HCT116 (cell line): ENCODE results near the gene SEC22A. TPM values are rescaled to one million over a fixed set of nuclear protein-coding genes. Genes with fewer than 3 reads are reported as not detected.
"Not testable (repeated sequence)": the region's sequence is repeated elsewhere in the genome, so short reads cannot be mapped to it uniquely, and the experiment has no call there.

Experiments
- ATAC-seq: fragments of 200-7000 bp; cut with Tn5 transposase; 2 replicates; pipeline ENCODE4 v1.9.1; 2020; ENCODE audit warnings: mild to moderate bottlenecking, moderate library complexity
- BruUV-seq: library from RNA; stranded (reverse); fragments of 400-500 nt; replicated peaks from 2 replicates; lab custom pipeline; 2021; lab: Mats Ljungman, UMichigan
- CTCF ChIA-PET: fragments of 300-600 bp; sonication (Branson Sonifier 250); formaldehyde crosslinking; loops from one replicate; lab custom pipeline; 2021; ENCODE audit warnings: antibody characterized with exemption; lab: Charles Lee
- POLR2A ChIA-PET: fragments of 300-600, 350-600 bp; sonication (Branson Sonifier 250); formaldehyde crosslinking; loops from one replicate; lab custom pipeline; 2021; ENCODE audit warnings: antibody characterized with exemption; lab: Charles Lee
- RAD21 ChIA-PET, 2 experiments: fragments of 300-600 bp; sonication (Branson Sonifier 250); formaldehyde crosslinking; loops; one replicate each; lab custom pipeline; 2023; ENCODE audit warnings: low total read pairs in 2 of 2; ENCODE audit not compliant: uncharacterized antibody in 2 of 2, unreplicated experiment in 2 of 2, low non-redundant PET in 1 of 2; lab: Charles Lee
- DNase-seq: peaks from one replicate; pipeline ENCODE4 v3.0.0-alpha.2; 2010; ENCODE audit warnings: low read depth, low spot score
- H2AFZ ChIP-seq: fragments of 200-600 bp; shearing (Covaris generic), sonication (generic); 2 replicates; pipeline ENCODE4 v1.6.1; 2017; ENCODE audit warnings: low read depth, mixed run types, mixed read lengths, antibody characterized with exemption, low read length; ENCODE audit not compliant: poor library complexity, severe bottlenecking
- H3K27ac ChIP-seq: 2 replicates; pipeline ENCODE4 v1.5.1; 2012; ENCODE audit warnings: low read depth, low read length
- H3K27me3 ChIP-seq: fragments of 200-600 bp; sonication (generic); 2 replicates; pipeline ENCODE4 v1.6.1; 2016; ENCODE audit warnings: mixed run types, low read length, mixed read lengths; ENCODE audit not compliant: insufficient read depth
- H3K36me3 ChIP-seq, 2 experiments: fragments of 200-500 bp in 1 of 2; fragments of 200-600 bp in 1 of 2; sonication (Bioruptor generic) in 1 of 2; sonication (generic) in 1 of 2; 2 replicates each; pipeline versions ENCODE4 v1.5.1 to v1.6.1; 2014 to 2016; ENCODE audit warnings: low read length in 2 of 2, inconsistent platforms in 1 of 2, mixed read lengths in 1 of 2, mixed run types in 1 of 2; ENCODE audit not compliant: insufficient read depth in 2 of 2, control insufficient read depth in 1 of 2
- H3K4me1 ChIP-seq, 2 experiments: fragments of 200-600 bp in 1 of 2; sonication (generic) in 1 of 2; 2 replicates each; pipeline versions ENCODE4 v1.5.1 to v1.6.1; 2012 to 2017; ENCODE audit warnings: low read length in 2 of 2, inconsistent platforms in 1 of 2, mild to moderate bottlenecking in 1 of 2, mixed read lengths in 1 of 2, mixed run types in 1 of 2, moderate library complexity in 1 of 2; ENCODE audit not compliant: insufficient read depth in 2 of 2, control insufficient read depth in 1 of 2
- H3K4me2 ChIP-seq: fragments of 200-600 bp; sonication (generic); 2 replicates; pipeline ENCODE4 v1.6.1; 2017; ENCODE audit warnings: mixed run types, low read length, mixed read lengths
- H3K4me3 ChIP-seq, 2 experiments: fragments of 200-600 bp in 1 of 2; sonication (generic) in 1 of 2; replicated peaks in 1 of 2; 2 replicates each; pipeline ENCODE4 v1.5.1; 2011 to 2016; ENCODE audit warnings: low read length in 2 of 2, control low read depth in 1 of 2, low read depth in 1 of 2, mild to moderate bottlenecking in 1 of 2, mixed read lengths in 1 of 2, mixed run types in 1 of 2
- H3K79me2 ChIP-seq: fragments of 200-600 bp; sonication (generic); 2 replicates; pipeline ENCODE4 v1.6.1; 2017; ENCODE audit warnings: mild to moderate bottlenecking, mixed run types, low read length, moderate library complexity, mixed read lengths; ENCODE audit not compliant: insufficient read depth
- H3K9ac ChIP-seq: fragments of 200-600 bp; sonication (generic); 2 replicates; pipeline ENCODE4 v1.6.1; 2016; ENCODE audit warnings: low read length, mixed read lengths
- H3K9me2 ChIP-seq: fragments of 200-600 bp; sonication (generic), shearing (Covaris generic); 2 replicates; pipeline ENCODE4 v1.6.1; 2017; ENCODE audit warnings: mixed run types, mild to moderate bottlenecking, moderate library complexity; ENCODE audit not compliant: insufficient read depth
- H3K9me3 ChIP-seq, 2 experiments: fragments of 200-500 bp in 1 of 2; fragments of 200-600 bp in 1 of 2; sonication (Bioruptor generic) in 1 of 2; sonication (generic) in 1 of 2; 2 replicates each; pipeline ENCODE4 v1.6.1; 2014 to 2017; ENCODE audit warnings: low read length in 2 of 2, mixed read lengths in 2 of 2, inconsistent platforms in 1 of 2, low read depth in 1 of 2, mild to moderate bottlenecking in 1 of 2, mixed run types in 1 of 2, moderate library complexity in 1 of 2; ENCODE audit not compliant: control insufficient read depth in 1 of 2, insufficient read depth in 1 of 2
- H4K20me1 ChIP-seq: fragments of 200-600 bp; sonication (generic), shearing (Covaris generic); 2 replicates; pipeline ENCODE4 v1.6.1; 2017; ENCODE audit warnings: mixed run types, mild to moderate bottlenecking, moderate library complexity; ENCODE audit not compliant: insufficient read depth
- CBX3 ChIP-seq: IDR thresholded peaks from 2 replicates; pipeline ENCODE4 v1.6.1; 2012; ENCODE audit warnings: low read depth
- CEBPB ChIP-seq: IDR thresholded peaks from 2 replicates; pipeline ENCODE4 v1.6.1; 2012; ENCODE audit warnings: low read depth
- EGR1 ChIP-seq: IDR thresholded peaks from 2 replicates; pipeline ENCODE4 v1.6.1; 2012; ENCODE audit warnings: low read depth
- REST ChIP-seq: IDR thresholded peaks from 2 replicates; pipeline ENCODE4 v1.6.1; 2012; ENCODE audit warnings: low read depth
- ZBTB33 ChIP-seq: IDR thresholded peaks from 2 replicates; pipeline ENCODE4 v1.6.1; 2011; ENCODE audit warnings: mild to moderate bottlenecking, low read length, moderate library complexity; ENCODE audit not compliant: insufficient replicate concordance; ENCODE audit errors: extremely low read depth
- intact Hi-C: fragments of 100-400 bp; cut with micrococcal nuclease; formaldehyde crosslinking; loops from 2 replicates; pipeline ENCODE4 v1.10.0; 2022
- total RNA-seq: library from RNA; stranded (reverse); gene quantifications from one replicate; pipeline ENCODE4 v1.2.1, GENCODE V29; 2021; ENCODE audit not compliant: unreplicated experiment

SEC22A gene
- total RNA-seq, 1 experiment from 2014 or later: 10.6 TPM

GRCh38 chr3:123236902-123237301 is 35.2 kb downstream of the SEC22A start (continued):
- TF ChIP-seq REST: no peak
- TF ChIP-seq EGR1: no peak
- no peak for TF ChIP-seq ZBTB33
- no peak for TF ChIP-seq CBX3
- TF ChIP-seq CEBPB: no peak

GRCh38 chr3:123239186-123239585 is 37.4 kb downstream of the SEC22A start:
- H3K79me2 ChIP-seq, H3K27ac ChIP-seq, RAD21 ChIA-PET, intact Hi-C loops, H3K9me2 ChIP-seq, ATAC-seq, H3K4me1 ChIP-seq, H4K20me1 ChIP-seq, H3K27me3 ChIP-seq, H3K9ac ChIP-seq, H2AFZ ChIP-seq, H3K4me2 ChIP-seq, POLR2A ChIA-PET, DNase-seq, H3K9me3 ChIP-seq, BruUV-seq, H3K36me3 ChIP-seq, CTCF ChIA-PET, H3K4me3 ChIP-seq: not testable (repeated sequence)
